H1 (cell line): ENCODE results near the gene BNIP5. TPM values are rescaled to one million over a fixed set of nuclear protein-coding genes. Genes with fewer than 3 reads are reported as not detected.

Experiments
- FOSL1 ChIP-seq: IDR thresholded peaks from 2 replicates; pipeline ENCODE4 v1.6.1; 2011; ENCODE audit warnings: mild to moderate bottlenecking, low read depth, low read length, moderate library complexity; ENCODE audit not compliant: insufficient read depth
- HDAC2 ChIP-seq, 2 experiments: fragments of 300-600 bp in 1 of 2; sonication (generic) in 1 of 2; IDR thresholded peaks; 2 replicates each; pipeline ENCODE4 v1.6.1; 2011 to 2012; ENCODE audit warnings: low read depth in 2 of 2, low read length in 2 of 2, mild to moderate bottlenecking in 2 of 2, moderate library complexity in 2 of 2, borderline replicate concordance in 1 of 2, inconsistent platforms in 1 of 2
- KDM1A ChIP-seq: fragments of 200-600, 300-600 bp; sonication (generic); IDR thresholded peaks from 2 replicates; pipeline ENCODE4 v1.7.1; 2016; ENCODE audit warnings: mild to moderate bottlenecking, low read length, borderline replicate concordance
- NANOG ChIP-seq: IDR thresholded peaks from 2 replicates; pipeline ENCODE4 v1.6.1; 2011; ENCODE audit warnings: low read length, low read depth, mild to moderate bottlenecking, inconsistent platforms; ENCODE audit not compliant: insufficient read depth, poor library complexity, severe bottlenecking
- POU5F1 ChIP-seq: IDR thresholded peaks from 2 replicates; pipeline ENCODE4 v1.6.1; 2011; ENCODE audit warnings: low read depth, mild to moderate bottlenecking, low read length, moderate library complexity
- RNF2 ChIP-seq: fragments of 200-900, 300-1000 bp; sonication (generic); IDR thresholded peaks from 2 replicates; pipeline ENCODE4 v1.7.1; 2016; ENCODE audit warnings: borderline replicate concordance, low read depth, mild to moderate bottlenecking, antibody characterized with exemption, low read length; ENCODE audit not compliant: poor library complexity, severe bottlenecking; ENCODE audit errors: missing control alignments
- SRF ChIP-seq: IDR thresholded peaks from 2 replicates; pipeline ENCODE4 v1.6.1; 2011; ENCODE audit warnings: mild to moderate bottlenecking, low read depth, low read length, moderate library complexity
- polyA plus RNA-seq, 7 experiments: library from polyadenylated mRNA; depleted of rRNA in 3 of 7; stranded (reverse) in 5 of 7; unstranded in 2 of 7; fragments of >200 nt in 5 of 7; fragments of 200-250 nt in 2 of 7; gene quantifications; 1 replicate in 5 of 7; 2 replicates in 1 of 7; 4 replicates in 1 of 7; pipeline versions ENCODE4 v1.2.1 to v1.2.3, GENCODE V29; 2011 to 2013; ENCODE audit warnings: missing spikeins in 2 of 7, mixed read lengths in 2 of 7
- total RNA-seq: library from RNA; stranded (reverse); fragmentation: NEBNext Ultra II Directional; extraction: Animal tissue kit (Norgen Biotek cat#: 25700); gene quantifications from 2 replicates; pipeline ENCODE4 v1.2.1, GENCODE V29; 2021
- TF ChIP-seq, protein P1 (sequence below): fragments of 300-600 bp; sonication (generic); IDR thresholded peaks from 2 replicates; pipeline ENCODE4 v1.7.1; 2012; ENCODE audit warnings: low read length, moderate library complexity, mild to moderate bottlenecking, inconsistent platforms; ENCODE audit not compliant: insufficient replicate concordance
- TF ChIP-seq, protein P2 (sequence below): IDR thresholded peaks from 2 replicates; pipeline ENCODE4 v1.6.1; 2012; ENCODE audit warnings: inconsistent platforms

BNIP5 gene
- total and polyA plus RNA-seq, 2 of the 8 experiments (the other 6 are each of a cell fraction or from before 2014, with no cell fraction given): not detected

DNA sequence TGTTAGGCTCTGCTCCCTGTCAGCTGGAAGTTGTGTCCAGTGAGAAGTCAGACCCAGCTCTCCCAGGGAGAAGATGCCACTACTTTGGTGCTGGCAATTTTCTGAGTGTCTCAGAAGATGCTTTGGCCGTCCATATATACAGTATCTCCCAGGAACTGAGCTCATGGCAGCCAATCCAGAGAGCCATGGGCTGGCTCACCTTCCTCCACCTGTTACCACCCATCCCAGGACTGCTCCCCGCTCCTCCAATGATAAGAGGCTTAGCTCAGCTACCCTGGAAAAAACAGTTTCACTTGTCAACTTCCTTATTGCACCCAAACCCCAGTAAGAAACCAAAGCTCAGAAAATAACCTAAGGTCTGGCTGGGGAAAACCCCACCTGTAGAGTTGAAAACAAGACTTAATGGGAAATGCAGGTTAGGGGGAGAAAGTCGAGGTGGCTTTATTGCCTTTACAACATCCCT lies at the start of gene BNIP5 (continued):
- no peak for TF ChIP-seq RNF2
- TF ChIP-seq POU5F1: no peak
- TF ChIP-seq, protein P1, sequence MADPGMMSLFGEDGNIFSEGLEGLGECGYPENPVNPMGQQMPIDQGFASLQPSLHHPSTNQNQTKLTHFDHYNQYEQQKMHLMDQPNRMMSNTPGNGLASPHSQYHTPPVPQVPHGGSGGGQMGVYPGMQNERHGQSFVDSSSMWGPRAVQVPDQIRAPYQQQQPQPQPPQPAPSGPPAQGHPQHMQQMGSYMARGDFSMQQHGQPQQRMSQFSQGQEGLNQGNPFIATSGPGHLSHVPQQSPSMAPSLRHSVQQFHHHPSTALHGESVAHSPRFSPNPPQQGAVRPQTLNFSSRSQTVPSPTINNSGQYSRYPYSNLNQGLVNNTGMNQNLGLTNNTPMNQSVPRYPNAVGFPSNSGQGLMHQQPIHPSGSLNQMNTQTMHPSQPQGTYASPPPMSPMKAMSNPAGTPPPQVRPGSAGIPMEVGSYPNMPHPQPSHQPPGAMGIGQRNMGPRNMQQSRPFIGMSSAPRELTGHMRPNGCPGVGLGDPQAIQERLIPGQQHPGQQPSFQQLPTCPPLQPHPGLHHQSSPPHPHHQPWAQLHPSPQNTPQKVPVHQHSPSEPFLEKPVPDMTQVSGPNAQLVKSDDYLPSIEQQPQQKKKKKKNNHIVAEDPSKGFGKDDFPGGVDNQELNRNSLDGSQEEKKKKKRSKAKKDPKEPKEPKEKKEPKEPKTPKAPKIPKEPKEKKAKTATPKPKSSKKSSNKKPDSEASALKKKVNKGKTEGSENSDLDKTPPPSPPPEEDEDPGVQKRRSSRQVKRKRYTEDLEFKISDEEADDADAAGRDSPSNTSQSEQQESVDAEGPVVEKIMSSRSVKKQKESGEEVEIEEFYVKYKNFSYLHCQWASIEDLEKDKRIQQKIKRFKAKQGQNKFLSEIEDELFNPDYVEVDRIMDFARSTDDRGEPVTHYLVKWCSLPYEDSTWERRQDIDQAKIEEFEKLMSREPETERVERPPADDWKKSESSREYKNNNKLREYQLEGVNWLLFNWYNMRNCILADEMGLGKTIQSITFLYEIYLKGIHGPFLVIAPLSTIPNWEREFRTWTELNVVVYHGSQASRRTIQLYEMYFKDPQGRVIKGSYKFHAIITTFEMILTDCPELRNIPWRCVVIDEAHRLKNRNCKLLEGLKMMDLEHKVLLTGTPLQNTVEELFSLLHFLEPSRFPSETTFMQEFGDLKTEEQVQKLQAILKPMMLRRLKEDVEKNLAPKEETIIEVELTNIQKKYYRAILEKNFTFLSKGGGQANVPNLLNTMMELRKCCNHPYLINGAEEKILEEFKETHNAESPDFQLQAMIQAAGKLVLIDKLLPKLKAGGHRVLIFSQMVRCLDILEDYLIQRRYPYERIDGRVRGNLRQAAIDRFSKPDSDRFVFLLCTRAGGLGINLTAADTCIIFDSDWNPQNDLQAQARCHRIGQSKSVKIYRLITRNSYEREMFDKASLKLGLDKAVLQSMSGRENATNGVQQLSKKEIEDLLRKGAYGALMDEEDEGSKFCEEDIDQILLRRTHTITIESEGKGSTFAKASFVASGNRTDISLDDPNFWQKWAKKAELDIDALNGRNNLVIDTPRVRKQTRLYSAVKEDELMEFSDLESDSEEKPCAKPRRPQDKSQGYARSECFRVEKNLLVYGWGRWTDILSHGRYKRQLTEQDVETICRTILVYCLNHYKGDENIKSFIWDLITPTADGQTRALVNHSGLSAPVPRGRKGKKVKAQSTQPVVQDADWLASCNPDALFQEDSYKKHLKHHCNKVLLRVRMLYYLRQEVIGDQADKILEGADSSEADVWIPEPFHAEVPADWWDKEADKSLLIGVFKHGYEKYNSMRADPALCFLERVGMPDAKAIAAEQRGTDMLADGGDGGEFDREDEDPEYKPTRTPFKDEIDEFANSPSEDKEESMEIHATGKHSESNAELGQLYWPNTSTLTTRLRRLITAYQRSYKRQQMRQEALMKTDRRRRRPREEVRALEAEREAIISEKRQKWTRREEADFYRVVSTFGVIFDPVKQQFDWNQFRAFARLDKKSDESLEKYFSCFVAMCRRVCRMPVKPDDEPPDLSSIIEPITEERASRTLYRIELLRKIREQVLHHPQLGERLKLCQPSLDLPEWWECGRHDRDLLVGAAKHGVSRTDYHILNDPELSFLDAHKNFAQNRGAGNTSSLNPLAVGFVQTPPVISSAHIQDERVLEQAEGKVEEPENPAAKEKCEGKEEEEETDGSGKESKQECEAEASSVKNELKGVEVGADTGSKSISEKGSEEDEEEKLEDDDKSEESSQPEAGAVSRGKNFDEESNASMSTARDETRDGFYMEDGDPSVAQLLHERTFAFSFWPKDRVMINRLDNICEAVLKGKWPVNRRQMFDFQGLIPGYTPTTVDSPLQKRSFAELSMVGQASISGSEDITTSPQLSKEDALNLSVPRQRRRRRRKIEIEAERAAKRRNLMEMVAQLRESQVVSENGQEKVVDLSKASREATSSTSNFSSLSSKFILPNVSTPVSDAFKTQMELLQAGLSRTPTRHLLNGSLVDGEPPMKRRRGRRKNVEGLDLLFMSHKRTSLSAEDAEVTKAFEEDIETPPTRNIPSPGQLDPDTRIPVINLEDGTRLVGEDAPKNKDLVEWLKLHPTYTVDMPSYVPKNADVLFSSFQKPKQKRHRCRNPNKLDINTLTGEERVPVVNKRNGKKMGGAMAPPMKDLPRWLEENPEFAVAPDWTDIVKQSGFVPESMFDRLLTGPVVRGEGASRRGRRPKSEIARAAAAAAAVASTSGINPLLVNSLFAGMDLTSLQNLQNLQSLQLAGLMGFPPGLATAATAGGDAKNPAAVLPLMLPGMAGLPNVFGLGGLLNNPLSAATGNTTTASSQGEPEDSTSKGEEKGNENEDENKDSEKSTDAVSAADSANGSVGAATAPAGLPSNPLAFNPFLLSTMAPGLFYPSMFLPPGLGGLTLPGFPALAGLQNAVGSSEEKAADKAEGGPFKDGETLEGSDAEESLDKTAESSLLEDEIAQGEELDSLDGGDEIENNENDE: no peak
- no peak for TF ChIP-seq FOSL1
- no peak for TF ChIP-seq KDM1A
- no peak for TF ChIP-seq NANOG
- no peak for TF ChIP-seq HDAC2 (IDR thresholded peaks at IDR 0.05; ENCODE audit: borderline replicate concordance in 1 of 2, low read depth in 2 of 2, low read length in 2 of 2)
- TF ChIP-seq, protein P2, sequence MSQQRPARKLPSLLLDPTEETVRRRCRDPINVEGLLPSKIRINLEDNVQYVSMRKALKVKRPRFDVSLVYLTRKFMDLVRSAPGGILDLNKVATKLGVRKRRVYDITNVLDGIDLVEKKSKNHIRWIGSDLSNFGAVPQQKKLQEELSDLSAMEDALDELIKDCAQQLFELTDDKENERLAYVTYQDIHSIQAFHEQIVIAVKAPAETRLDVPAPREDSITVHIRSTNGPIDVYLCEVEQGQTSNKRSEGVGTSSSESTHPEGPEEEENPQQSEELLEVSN: no peak
- TF ChIP-seq SRF: no peak
